H1 (cell line): Measurements from ENCODE around the gene RRP1. TPM values are rescaled to one million over a fixed set of nuclear protein-coding genes. Genes with fewer than 3 reads are reported as not detected.
A peak's percentile ranks its signal among the peaks of the same experiment; 100 is the strongest.

Experiments
- CTCF ChIA-PET: fragments of 300-600 bp; sonication (Branson Sonifier 250); formaldehyde crosslinking; loops from one replicate; lab custom pipeline; 2021; ENCODE audit not compliant: partially characterized antibody; lab: Charles Lee
- POLR2A ChIA-PET: fragments of 300-600 bp; sonication (Branson Sonifier 250); formaldehyde crosslinking; loops from one replicate; lab custom pipeline; 2021; ENCODE audit warnings: inconsistent platforms; ENCODE audit not compliant: partially characterized antibody; lab: Charles Lee
- DNase-seq, 2 experiments: peaks; one replicate each; pipeline versions ENCODE4 v3.0.0 to v3.0.0-alpha.2; 2010 to 2022; ENCODE audit warnings: low spot score in 2 of 2, low read depth in 1 of 2, mixed read lengths in 1 of 2
- FAIRE-seq: peaks from 2 replicates; lab custom pipeline; 2011; peaks lifted over from hg19 to GRCh38; lab: Jason Lieb, UNC
- H2AFZ ChIP-seq: 2 replicates; pipeline ENCODE4 v1.8.1; 2012; ENCODE audit warnings: low read length, inconsistent platforms
- H2AK5ac ChIP-seq: 2 replicates; pipeline ENCODE4 v1.6.1; 2013; ENCODE audit warnings: low read depth, low read length
- H2BK120ac ChIP-seq: replicated peaks from 2 replicates; pipeline ENCODE3; 2013; ENCODE audit warnings: low read depth, low read length, inconsistent platforms
- H2BK12ac ChIP-seq: 2 replicates; pipeline ENCODE4 v1.6.1; 2013; ENCODE audit warnings: low read depth, low read length
- H2BK15ac ChIP-seq: 2 replicates; pipeline ENCODE4 v1.6.1; 2013; ENCODE audit warnings: low read length
- H2BK20ac ChIP-seq: 2 replicates; pipeline ENCODE4 v1.6.1; 2013; ENCODE audit warnings: low read length
- H2BK5ac ChIP-seq: 2 replicates; pipeline ENCODE4 v1.6.1; 2013; ENCODE audit warnings: low read depth, low read length
- H3K14ac ChIP-seq: 2 replicates; pipeline ENCODE4 v1.6.1; 2013; ENCODE audit warnings: inconsistent platforms; ENCODE audit not compliant: insufficient read length
- H3K18ac ChIP-seq: 2 replicates; pipeline ENCODE4 v1.6.1; 2013; ENCODE audit warnings: low read length; ENCODE audit errors: extremely low read depth
- H3K23ac ChIP-seq: 2 replicates; pipeline ENCODE4 v1.6.1; 2013; ENCODE audit warnings: inconsistent platforms; ENCODE audit not compliant: insufficient read length
- H3K23me2 ChIP-seq: 2 replicates; pipeline ENCODE4 v1.6.1; 2013; ENCODE audit warnings: low read depth, low read length
- H3K27ac ChIP-seq: 2 replicates; pipeline ENCODE4 v1.6.1; 2011; ENCODE audit warnings: low read depth, low read length, inconsistent platforms
- H3K27me3 ChIP-seq, 4 experiments: replicated peaks in 1 of 4; 1 replicate in 1 of 4; 2 replicates in 3 of 4; pipeline versions ENCODE4 v1.6.1 to v1.8.1; 2011 to 2013; ENCODE audit warnings: low read length in 3 of 4, mild to moderate bottlenecking in 3 of 4, inconsistent platforms in 2 of 4, mixed read lengths in 2 of 4, moderate library complexity in 1 of 4; ENCODE audit not compliant: control insufficient read depth in 3 of 4, insufficient read depth in 3 of 4; ENCODE audit errors: extremely low read depth in 1 of 4
- H3K36me3 ChIP-seq, 4 experiments: 2 replicates each; pipeline versions ENCODE4 v1.6.1 to v1.8.1; 2011 to 2013; ENCODE audit warnings: mild to moderate bottlenecking in 4 of 4, low read length in 3 of 4, moderate library complexity in 2 of 4, control low read depth in 1 of 4, inconsistent platforms in 1 of 4; ENCODE audit not compliant: insufficient read depth in 4 of 4, control insufficient read depth in 2 of 4
- H3K4ac ChIP-seq: replicated peaks from 2 replicates; pipeline ENCODE3; 2013; ENCODE audit warnings: low read length, low read depth, mixed read lengths, inconsistent platforms; ENCODE audit not compliant: insufficient read length
- H3K4me1 ChIP-seq, 4 experiments: replicated peaks in 1 of 4; 1 replicate in 1 of 4; 2 replicates in 3 of 4; pipeline versions ENCODE4 v1.6.1 to v1.8.1; 2011 to 2013; ENCODE audit warnings: low read length in 3 of 4, inconsistent platforms in 2 of 4, mixed read lengths in 1 of 4; ENCODE audit not compliant: insufficient read depth in 4 of 4, control insufficient read depth in 3 of 4
- H3K4me2 ChIP-seq, 2 experiments: 2 replicates each; pipeline versions ENCODE4 v1.6.1 to v1.8.1; 2011 to 2013; ENCODE audit warnings: low read depth in 2 of 2, low read length in 2 of 2, control low read depth in 1 of 2, inconsistent platforms in 1 of 2, mild to moderate bottlenecking in 1 of 2; ENCODE audit not compliant: insufficient read depth in 1 of 2
- H3K4me3 ChIP-seq, 4 experiments: fragments of 200-600, 300-600 bp in 1 of 4; sonication (generic), shearing (Covaris generic), sonication (Bioruptor Twin) in 1 of 4; 2 replicates each; pipeline versions ENCODE4 v1.5.1 to v1.8.1; 2011 to 2016; ENCODE audit warnings: low read length in 4 of 4, low read depth in 3 of 4, control low read depth in 2 of 4, inconsistent platforms in 2 of 4, mild to moderate bottlenecking in 2 of 4, mixed read lengths in 1 of 4, moderate library complexity in 1 of 4; ENCODE audit not compliant: insufficient read depth in 2 of 4; ENCODE audit errors: extremely low read depth in 1 of 4
- H3K56ac ChIP-seq: replicated peaks from 2 replicates; pipeline ENCODE3; 2013; ENCODE audit warnings: low read depth, mild to moderate bottlenecking, mixed read lengths, low read length, inconsistent platforms; ENCODE audit not compliant: insufficient read length
- H3K79me1 ChIP-seq: 2 replicates; pipeline ENCODE4 v1.6.1; 2013; ENCODE audit warnings: low read depth, low read length, control low read depth
- H3K79me2 ChIP-seq, 2 experiments: 2 replicates each; pipeline versions ENCODE4 v1.6.1 to v1.8.1; 2012 to 2013; ENCODE audit warnings: low read length in 2 of 2, mild to moderate bottlenecking in 2 of 2, inconsistent platforms in 1 of 2; ENCODE audit not compliant: insufficient read depth in 2 of 2, control insufficient read depth in 1 of 2
- H3K9ac ChIP-seq, 4 experiments: replicated peaks in 1 of 4; 1 replicate in 1 of 4; 2 replicates in 3 of 4; pipeline versions ENCODE4 v1.6.1 to v1.8.1; 2011 to 2013; ENCODE audit warnings: low read depth in 3 of 4, low read length in 3 of 4, control low read depth in 2 of 4, mild to moderate bottlenecking in 2 of 4, moderate library complexity in 2 of 4, inconsistent platforms in 1 of 4; ENCODE audit errors: extremely low read depth in 1 of 4
- H3K9me3 ChIP-seq, 2 experiments: 2 replicates each; pipeline versions ENCODE4 v1.6.1 to v1.8.1; 2012 to 2013; ENCODE audit warnings: mild to moderate bottlenecking in 2 of 2, moderate library complexity in 2 of 2, control low read depth in 1 of 2, inconsistent platforms in 1 of 2, low read depth in 1 of 2, low read length in 1 of 2, mixed read lengths in 1 of 2; ENCODE audit not compliant: insufficient read depth in 2 of 2
- H4K20me1 ChIP-seq, 2 experiments: replicated peaks in 1 of 2; 2 replicates each; pipeline versions ENCODE3 to v1.8.1; 2011 to 2013; ENCODE audit warnings: inconsistent platforms in 2 of 2, low read length in 2 of 2, mild to moderate bottlenecking in 1 of 2; ENCODE audit not compliant: insufficient read depth in 2 of 2, control insufficient read depth in 1 of 2
- H4K5ac ChIP-seq: 2 replicates; pipeline ENCODE4 v1.6.1; 2013; ENCODE audit warnings: low read length, low read depth, mixed read lengths, inconsistent platforms; ENCODE audit not compliant: insufficient read length
- H4K8ac ChIP-seq: 2 replicates; pipeline ENCODE4 v1.8.0; 2013; ENCODE audit warnings: mild to moderate bottlenecking, moderate library complexity, low read length, inconsistent platforms; ENCODE audit not compliant: insufficient read depth; ENCODE audit errors: extremely low read depth
- H4K91ac ChIP-seq: replicated peaks from 2 replicates; pipeline ENCODE3; 2013; ENCODE audit warnings: low read length, mixed read lengths, inconsistent platforms; ENCODE audit not compliant: insufficient read length
- CHD1 ChIP-seq: IDR thresholded peaks from 2 replicates; pipeline ENCODE4 v1.6.1; 2012; ENCODE audit warnings: low read depth, low read length, improper control_type of control experiment
- GABPA ChIP-seq: IDR thresholded peaks from 2 replicates; pipeline ENCODE4 v1.6.1; 2011; ENCODE audit warnings: mild to moderate bottlenecking, low read length, moderate library complexity, borderline replicate concordance; ENCODE audit not compliant: insufficient read depth
- HDAC6 ChIP-seq: IDR thresholded peaks from one replicate; pipeline ENCODE4 v1.7.1; 2012; ENCODE audit warnings: low read depth, mild to moderate bottlenecking, inconsistent platforms, low read length, moderate library complexity
- WGBS, 2 experiments: shearing (Covaris generic) in 1 of 2; methylation state at CpG; one replicate each; pipeline versions ENCODE4 v1.1.6 to v1.1.7; 2013 to 2015; ENCODE audit warnings: low lambda C conversion rate in 2 of 2, mixed read lengths in 2 of 2, inconsistent platforms in 1 of 2, low coverage in 1 of 2, missing lambda C conversion rate in 1 of 2; ENCODE audit not compliant: insufficient replicate concordance in 2 of 2, insufficient coverage in 1 of 2, insufficient read length in 1 of 2; ENCODE audit errors: extremely low coverage in 1 of 2, missing lambda C conversion rate in 1 of 2; 5-methylcytosine and 5-hydroxymethylcytosine counted together
- polyA plus RNA-seq, 7 experiments: library from polyadenylated mRNA; depleted of rRNA in 3 of 7; stranded (reverse) in 5 of 7; unstranded in 2 of 7; fragments of >200 nt in 5 of 7; fragments of 200-250 nt in 2 of 7; gene quantifications; 1 replicate in 5 of 7; 2 replicates in 1 of 7; 4 replicates in 1 of 7; pipeline versions ENCODE4 v1.2.1 to v1.2.3, GENCODE V29; 2011 to 2013; ENCODE audit warnings: missing spikeins in 2 of 7, mixed read lengths in 2 of 7
- total RNA-seq: library from RNA; stranded (reverse); fragmentation: NEBNext Ultra II Directional; extraction: Animal tissue kit (Norgen Biotek cat#: 25700); gene quantifications from 2 replicates; pipeline ENCODE4 v1.2.1, GENCODE V29; 2021

RRP1 gene
- total and polyA plus RNA-seq, 2 of the 8 experiments (the other 6 are each of a cell fraction or from before 2014, with no cell fraction given): 11.6 to 55.2 TPM

DNA sequence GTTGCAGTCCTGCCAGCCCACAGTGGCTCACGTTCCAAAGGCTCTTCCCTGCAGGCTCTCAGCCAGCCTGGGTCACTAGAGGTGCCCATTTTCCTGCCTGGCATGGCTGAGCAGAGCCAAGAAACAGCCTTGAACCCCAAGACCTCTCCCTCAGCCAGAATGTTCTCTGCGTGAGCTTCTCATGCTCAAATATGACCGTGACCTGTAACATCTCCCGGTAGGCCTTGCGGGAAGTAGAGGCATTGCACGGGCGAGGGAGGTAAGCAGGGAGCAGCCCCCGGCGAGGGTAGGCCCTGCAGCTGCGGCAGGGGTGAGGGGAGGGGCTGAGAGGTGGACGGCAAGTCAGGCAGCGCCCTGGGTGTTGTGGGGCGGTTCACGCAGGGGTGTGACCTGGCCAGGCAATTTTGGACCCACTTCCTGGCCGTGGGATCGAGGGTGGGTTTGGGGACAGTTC lies 20.0 kb downstream of the RRP1 start:
- H3K56ac ChIP-seq: no peak overlapping the region
- H3K27ac ChIP-seq: no peak overlapping the region
- H3K9me3 ChIP-seq: no peaks in the 10 kb centered on the region
- H2BK12ac ChIP-seq: no peak overlapping the region
- peaks cover 0 to 2% (median 0%) of the 10 kb centered on the region in 4 experiments; a peak in 3 of 8 replicates for H3K36me3 ChIP-seq
- H4K91ac ChIP-seq: no peak overlapping the region
- H3K23me2 ChIP-seq: no peaks in the 10 kb centered on the region
- H3K4me2 ChIP-seq: no peak overlapping the region
- H3K4me1 ChIP-seq: peaks cover 0 to 9% (median 6%) of the 10 kb centered on the region in 4 experiments; a peak in 6 of 7 replicates
- H3K18ac ChIP-seq: no peak overlapping the region
- POLR2A ChIA-PET: interaction anchor here (0.7 to 8.4 kb wide), 6 partner anchors 9 to 40 kb away, joined by 3 to 80 read pairs (median 6); partner anchors contain the start of gene RRP1
- no peak overlapping the region for H2BK15ac ChIP-seq
- no peak for FAIRE-seq
- no peak overlapping the region for H3K14ac ChIP-seq
- no peaks in the 10 kb centered on the region for H3K79me2 ChIP-seq
- H4K8ac ChIP-seq: 0 out of 2 replicates have a peak overlapping the region, but pooled peaks have one; percentile 14
- H3K79me1 ChIP-seq: no peaks in the 10 kb centered on the region
- CTCF ChIA-PET: interaction anchor here (1.0 to 2.4 kb wide), 11 partner anchors 11 to 187 kb away, joined by 3 to 15 read pairs (median 4); partner anchors contain the start of gene RRP1
- H2BK5ac ChIP-seq: no peak overlapping the region
- H3K4me3 ChIP-seq: no peak overlapping the region
- no peak overlapping the region for H2AFZ ChIP-seq
- H4K20me1 ChIP-seq: peaks cover 0 to 2% of the 10 kb centered on the region in 2 experiments
- H4K5ac ChIP-seq: no peak overlapping the region
- DNase-seq: no peak
- H3K9ac ChIP-seq: no peak overlapping the region
- no peak for TF ChIP-seq HDAC6
- no peak for TF ChIP-seq CHD1
- no peak for TF ChIP-seq GABPA
- no peak overlapping the region for H2BK20ac ChIP-seq
- H3K4ac ChIP-seq: no peak overlapping the region
- H2AK5ac ChIP-seq: no peak overlapping the region
- WGBS, 2 experiments: 90% methylated on average over 15 of the region's 16 CpGs; no CpG with 5 or more reads in 1 of the 2 experiments
- H2BK120ac ChIP-seq: no peak overlapping the region
- no peak overlapping the region for H3K23ac ChIP-seq
- no peaks in the 10 kb centered on the region for H3K27me3 ChIP-seq
